Vagina (tissue), 2 donors: Measurements from ENCODE around the gene RNU7-1.

Experiments used
- POLR2A ChIP-seq, 2 donors: fragments of 450-650 bp; IDR thresholded peaks; one replicate each; pipeline ENCODE4 v1.6.1; 2017; ENCODE audit warnings: antibody characterized with exemption in 2 of 2, mild to moderate bottlenecking in 2 of 2, moderate library complexity in 2 of 2
- POLR2AphosphoS5 ChIP-seq, 2 donors: sonication (generic); formaldehyde crosslinking; IDR thresholded peaks; one replicate each; pipeline ENCODE4 v1.9.0; 2017; ENCODE audit warnings: antibody characterized with exemption in 2 of 2, mild to moderate bottlenecking in 2 of 2, low read depth in 1 of 2; ENCODE audit not compliant: insufficient read depth in 1 of 2
- TF ChIP-seq, protein P1 (sequence below), 3 experiments: fragments of 450-650 bp in 2 of 3; fragments of 200-600 bp in 1 of 3; sonication (generic) in 1 of 3; IDR thresholded peaks; one replicate each; pipeline ENCODE4 v1.5.1; 2017 to 2019; ENCODE audit warnings: antibody characterized with exemption in 3 of 3, mild to moderate bottlenecking in 2 of 3, moderate library complexity in 2 of 3

DNA sequence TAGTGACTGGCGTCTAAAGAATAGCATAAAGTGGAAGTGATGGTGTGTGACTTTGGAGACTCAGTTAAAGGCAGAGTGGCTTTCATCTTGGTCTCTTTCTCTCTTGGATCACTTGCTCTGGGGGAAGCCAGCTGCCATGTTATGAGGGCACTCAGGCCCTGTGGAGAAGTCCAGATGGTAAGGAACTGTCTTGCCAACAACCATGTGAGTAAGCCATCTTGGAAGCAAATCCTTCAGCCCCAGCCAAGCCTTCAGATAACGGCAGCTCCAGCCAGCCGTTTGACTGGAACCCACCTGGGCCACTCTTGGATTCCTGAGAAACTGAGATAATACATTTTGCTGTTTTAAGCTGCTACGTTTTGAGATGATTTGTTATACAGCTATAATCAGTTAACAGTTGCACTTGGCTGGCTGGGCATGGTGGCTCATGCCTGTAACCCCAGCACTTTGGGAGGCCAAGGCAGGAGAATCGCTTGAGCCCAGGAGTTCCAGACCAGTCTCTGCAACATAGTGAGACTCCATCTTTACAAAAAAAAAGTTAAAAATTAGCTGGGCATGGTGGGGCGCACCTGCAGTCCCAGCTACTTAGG, 46.7 kb upstream of the RNU7-1 start:
- TF ChIP-seq, protein P1, sequence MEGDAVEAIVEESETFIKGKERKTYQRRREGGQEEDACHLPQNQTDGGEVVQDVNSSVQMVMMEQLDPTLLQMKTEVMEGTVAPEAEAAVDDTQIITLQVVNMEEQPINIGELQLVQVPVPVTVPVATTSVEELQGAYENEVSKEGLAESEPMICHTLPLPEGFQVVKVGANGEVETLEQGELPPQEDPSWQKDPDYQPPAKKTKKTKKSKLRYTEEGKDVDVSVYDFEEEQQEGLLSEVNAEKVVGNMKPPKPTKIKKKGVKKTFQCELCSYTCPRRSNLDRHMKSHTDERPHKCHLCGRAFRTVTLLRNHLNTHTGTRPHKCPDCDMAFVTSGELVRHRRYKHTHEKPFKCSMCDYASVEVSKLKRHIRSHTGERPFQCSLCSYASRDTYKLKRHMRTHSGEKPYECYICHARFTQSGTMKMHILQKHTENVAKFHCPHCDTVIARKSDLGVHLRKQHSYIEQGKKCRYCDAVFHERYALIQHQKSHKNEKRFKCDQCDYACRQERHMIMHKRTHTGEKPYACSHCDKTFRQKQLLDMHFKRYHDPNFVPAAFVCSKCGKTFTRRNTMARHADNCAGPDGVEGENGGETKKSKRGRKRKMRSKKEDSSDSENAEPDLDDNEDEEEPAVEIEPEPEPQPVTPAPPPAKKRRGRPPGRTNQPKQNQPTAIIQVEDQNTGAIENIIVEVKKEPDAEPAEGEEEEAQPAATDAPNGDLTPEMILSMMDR (IDR thresholded peaks at IDR 0.05): no peak
- TF ChIP-seq POLR2A (IDR thresholded peaks at IDR 0.05) (no peak), POLR2AphosphoS5 (IDR thresholded peaks at IDR 0.05; ENCODE audit: insufficient read depth in 1 of 2, low read depth in 1 of 2) (no peak)
